Activated CD8-positive, alpha-beta memory T cell treated with anti-CD3 and anti-CD28 coated beads, Interleukin-2, amount 10 ng/mL, durations not matched to agents 7 days and 5 days (primary cell): ENCODE measurements around the gene ZNF292. TPM values are rescaled to one million over a fixed set of nuclear protein-coding genes. Genes with fewer than 3 reads are reported as not detected.
"Not testable (repeated sequence)": the region's sequence is repeated elsewhere in the genome, so short reads cannot be mapped to it uniquely, and the experiment has no call there.

Experiments used
- ATAC-seq: fragments of 150-1000 bp; cut with Tn5 transposase; one replicate; pipeline ENCODE4 v1.10.0; 2021; ENCODE audit warnings: moderate library complexity
- CTCF ChIA-PET: fragments of 350-600 bp; sonication (Branson Sonifier 250); formaldehyde crosslinking; loops from one replicate; lab custom pipeline; 2021; ENCODE audit warnings: antibody characterized with exemption; lab: Charles Lee
- DNase-seq: peaks from one replicate; pipeline ENCODE4 v3.0.0-alpha.2; 2020
- H3K27ac Mint-ChIP-seq: one replicate; pipeline ENCODE4 v1.8.0; 2021; ENCODE audit warnings: mild to moderate bottlenecking, mixed read lengths
- H3K27me3 Mint-ChIP-seq: one replicate; pipeline ENCODE4 v1.8.0; 2021; ENCODE audit warnings: mixed read lengths
- H3K36me3 Mint-ChIP-seq: one replicate; pipeline ENCODE4 v1.8.0; 2021; ENCODE audit warnings: mild to moderate bottlenecking, mixed read lengths
- H3K4me1 Mint-ChIP-seq: one replicate; pipeline ENCODE4 v1.8.0; 2021; ENCODE audit warnings: mixed read lengths
- H3K4me3 Mint-ChIP-seq: one replicate; pipeline ENCODE4 v1.8.0; 2021; ENCODE audit warnings: mild to moderate bottlenecking, moderate library complexity, mixed read lengths
- H3K9me3 Mint-ChIP-seq: one replicate; pipeline ENCODE4 v1.8.0; 2022; ENCODE audit warnings: low read depth, mixed read lengths
- total RNA-seq, 2 experiments: library from RNA; stranded (reverse); gene quantifications; one replicate each; pipeline ENCODE4 v1.2.3, GENCODE V29; 2021

The ZNF292 gene
- total RNA-seq, 2 experiments from 2014 or later = 47.9 to 58.5 TPM

DNA sequence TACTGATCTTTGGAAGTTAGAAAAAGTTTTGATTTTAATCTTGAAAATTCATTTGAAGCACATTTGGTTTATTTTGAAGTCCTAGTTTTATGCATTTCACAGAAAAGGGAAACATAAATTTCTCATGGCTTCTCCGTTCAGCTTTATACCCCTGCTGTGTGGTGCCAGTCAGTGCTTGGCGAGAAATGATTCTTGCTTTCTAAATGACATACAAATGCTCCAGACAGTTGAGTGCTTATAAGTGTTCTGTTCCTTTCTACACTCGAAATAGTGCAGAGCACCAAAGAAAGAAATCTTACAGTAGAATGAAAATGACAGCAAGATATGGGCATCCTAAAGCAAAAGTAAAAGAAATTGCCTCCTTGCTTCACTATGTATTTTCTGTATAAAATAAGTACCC, 9.0 kb upstream of the ZNF292 start:
- peaks cover 22% of the 10 kb centered on the region for H3K4me1 Mint-ChIP-seq
- H3K27me3 Mint-ChIP-seq = peaks cover 16% of the 10 kb centered on the region
- peaks cover 2% of the 10 kb centered on the region for H3K36me3 Mint-ChIP-seq
- H3K27ac Mint-ChIP-seq = peak overlapping the region; percentile 89
- H3K9me3 Mint-ChIP-seq = no peaks in the 10 kb centered on the region
- ATAC-seq (peak; percentile 74), DNase-seq (no peak)
- H3K4me3 Mint-ChIP-seq = peak overlapping the region; percentile 72
- CTCF ChIA-PET = interaction anchor here (0.9 to 1.2 kb wide), 2 partner anchors 10 to 66 kb away, joined by 3 to 4 read pairs; no protein-coding TSS in a partner anchor

DNA sequence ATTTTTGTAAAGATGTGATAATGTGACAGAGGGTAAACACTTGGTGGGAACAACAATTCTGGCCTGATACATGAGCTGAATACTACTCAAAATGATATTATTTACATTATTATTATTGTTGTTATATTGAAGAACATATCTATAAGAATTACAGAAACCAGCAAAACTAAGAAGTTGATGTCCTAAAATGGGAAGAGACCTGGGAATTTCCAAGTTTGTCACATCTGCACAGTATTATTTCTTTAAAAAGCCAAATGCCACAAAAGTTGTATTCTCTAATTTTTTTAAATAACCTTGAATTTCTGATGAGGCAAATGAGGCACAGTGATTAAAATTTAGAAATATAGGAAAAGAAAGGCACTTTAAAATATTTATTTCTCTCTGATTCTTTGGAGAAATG, 5.0 kb upstream of the ZNF292 start:
- H3K9me3 Mint-ChIP-seq = no peaks in the 10 kb centered on the region
- CTCF ChIA-PET = no interaction called here
- H3K4me1 Mint-ChIP-seq = peaks cover 44% of the 10 kb centered on the region
- no peak overlapping the region for H3K4me3 Mint-ChIP-seq
- H3K36me3 Mint-ChIP-seq = peaks cover 1% of the 10 kb centered on the region
- no peak overlapping the region for H3K27ac Mint-ChIP-seq
- DNase-seq (no peak), ATAC-seq (no peak)
- no peaks in the 10 kb centered on the region for H3K27me3 Mint-ChIP-seq

DNA sequence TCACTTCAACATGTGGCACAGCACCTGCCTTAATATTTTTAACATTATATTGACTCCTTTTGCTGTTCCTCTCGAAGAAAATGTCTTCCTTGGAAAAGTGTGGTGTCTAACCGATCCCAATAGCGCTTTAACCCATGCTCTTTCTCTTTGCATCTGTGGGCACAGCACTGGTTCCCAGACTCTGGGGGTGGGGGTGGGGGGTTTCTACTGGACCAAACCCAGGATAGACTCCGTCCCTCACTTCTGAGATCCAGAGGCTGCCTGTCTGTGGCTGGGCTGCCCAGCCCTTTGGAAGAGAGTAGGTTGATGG, 3.9 kb upstream of the ZNF292 start:
- peak overlapping the region; percentile 78 for H3K4me3 Mint-ChIP-seq
- H3K36me3 Mint-ChIP-seq = peaks cover 4% of the 10 kb centered on the region

DNA sequence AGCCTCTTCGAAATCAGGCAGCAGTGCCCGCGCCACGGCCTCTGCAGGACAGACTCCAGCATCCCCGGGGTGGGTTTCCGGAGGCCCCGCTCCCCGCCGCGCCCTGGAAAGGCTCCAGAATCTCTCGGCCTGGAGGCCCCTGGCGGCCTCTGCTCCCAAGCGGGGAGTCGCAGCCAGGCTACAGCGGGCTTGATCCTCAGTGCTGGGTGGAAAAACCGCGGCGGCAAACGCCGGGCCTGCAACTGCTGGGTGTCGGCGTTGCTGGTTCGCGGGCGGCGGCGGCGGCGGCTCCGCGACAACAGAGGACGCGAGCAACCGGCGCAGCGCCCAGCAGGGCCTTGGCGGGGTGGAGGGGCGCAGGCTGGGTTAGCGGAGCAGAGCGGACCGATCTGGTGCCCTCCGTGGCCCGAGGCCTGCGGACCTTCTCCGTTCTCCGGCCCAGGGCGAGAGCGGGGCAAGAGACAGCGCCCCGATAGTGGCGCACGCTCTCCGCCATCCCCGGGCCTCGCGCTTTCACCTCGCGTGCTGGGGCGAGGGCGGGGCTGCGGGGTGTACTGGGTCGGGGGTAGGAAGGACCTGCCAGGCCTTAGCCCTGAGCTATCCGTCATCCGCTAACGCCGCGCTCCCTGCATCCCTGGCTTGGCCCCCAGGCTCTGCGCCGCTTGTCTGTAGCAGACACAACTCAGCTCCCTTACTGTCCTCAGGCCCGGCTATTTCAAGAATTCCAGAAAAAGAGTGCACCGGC, 3.4 kb upstream of the ZNF292 start:
- Mint-ChIP-seq H3K4me1 (peaks cover 43% of the 10 kb centered on the region), H3K4me3 (peak overlapping the region; percentile 78), H3K36me3 (peaks cover 9% of the 10 kb centered on the region), H3K27ac (peak overlapping the region; percentile 98), H3K9me3 (no peaks in the 10 kb centered on the region), H3K27me3 (no peaks in the 10 kb centered on the region)
- DNase-seq (peak; percentile 84), ATAC-seq (peak; percentile 45)
- CTCF ChIA-PET = interaction anchor here (1.3 kb wide), 1 partner anchor 13 kb away, joined by 3 read pairs; no protein-coding TSS in a partner anchor

More for the DNA sequence above, 3.9 kb upstream of the ZNF292 start:
- Mint-ChIP-seq H3K27me3 (no peaks in the 10 kb centered on the region), H3K9me3 (no peaks in the 10 kb centered on the region), H3K4me1 (peaks cover 38% of the 10 kb centered on the region), H3K27ac (peak overlapping the region; percentile 98)
- ATAC-seq (no peak), DNase-seq (no peak)
- CTCF ChIA-PET = no interaction called here

DNA sequence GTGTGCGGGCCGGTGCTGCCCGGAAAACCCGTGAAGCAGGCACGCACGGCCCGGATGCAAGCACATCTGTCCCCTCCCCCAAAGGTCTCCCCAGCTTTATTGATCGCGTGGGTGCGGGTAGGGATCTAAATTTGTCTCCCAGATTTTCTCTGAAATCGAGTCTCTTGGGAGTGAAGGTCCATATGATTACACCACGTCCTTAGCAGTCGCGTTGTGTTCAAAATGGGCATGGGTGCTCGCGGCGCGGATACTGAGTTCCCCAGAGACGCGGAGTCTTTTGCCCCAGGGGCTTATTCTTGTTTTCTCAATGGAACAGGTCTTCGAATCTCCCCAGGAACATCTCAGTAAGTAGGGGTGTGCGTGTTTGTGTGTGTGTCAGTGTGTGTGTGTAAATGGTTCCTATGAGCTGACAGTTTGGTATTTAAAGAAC, 2.8 kb upstream of the ZNF292 start:
- peak overlapping the region; percentile 78 for H3K4me3 Mint-ChIP-seq
- H3K27me3 Mint-ChIP-seq = no peaks in the 10 kb centered on the region
- peak overlapping the region; percentile 98 for H3K27ac Mint-ChIP-seq
- no peak for DNase-seq
- no peak for ATAC-seq
- H3K36me3 Mint-ChIP-seq = peaks cover 10% of the 10 kb centered on the region
- H3K4me1 Mint-ChIP-seq = peaks cover 42% of the 10 kb centered on the region
- no peaks in the 10 kb centered on the region for H3K9me3 Mint-ChIP-seq
- CTCF ChIA-PET = interaction anchor here (1.3 kb wide), 1 partner anchor 13 kb away, joined by 3 read pairs; no protein-coding TSS in a partner anchor

DNA sequence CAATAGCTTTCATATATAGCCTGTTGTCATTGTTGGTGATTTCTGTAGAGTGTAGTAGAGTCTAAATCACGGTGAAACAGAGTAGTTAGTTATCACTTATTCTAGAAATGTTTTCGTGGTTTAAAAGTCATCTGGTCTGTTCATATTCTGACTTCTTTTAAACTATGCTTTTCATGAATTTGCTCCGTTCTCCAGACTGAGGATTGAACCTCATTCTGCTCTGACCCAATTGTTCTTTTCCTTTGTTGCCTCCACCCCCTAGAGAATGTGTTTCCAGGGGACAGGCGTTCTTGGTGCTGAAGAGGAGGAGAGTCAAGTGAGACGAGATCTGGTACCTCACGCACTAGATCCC, 748 bp upstream of the ZNF292 start:
- Mint-ChIP-seq H3K9me3 (no peaks in the 10 kb centered on the region), H3K36me3 (peaks cover 15% of the 10 kb centered on the region), H3K4me3 (peak overlapping the region; percentile 78), H3K27me3 (no peaks in the 10 kb centered on the region), H3K4me1 (peaks cover 47% of the 10 kb centered on the region), H3K27ac (peak overlapping the region; percentile 98)
- CTCF ChIA-PET = interaction anchor here (0.9 kb wide), 1 partner anchor 545 kb away, joined by 3 read pairs; no protein-coding TSS in a partner anchor
- ATAC-seq = no peak
- no peak for DNase-seq

DNA sequence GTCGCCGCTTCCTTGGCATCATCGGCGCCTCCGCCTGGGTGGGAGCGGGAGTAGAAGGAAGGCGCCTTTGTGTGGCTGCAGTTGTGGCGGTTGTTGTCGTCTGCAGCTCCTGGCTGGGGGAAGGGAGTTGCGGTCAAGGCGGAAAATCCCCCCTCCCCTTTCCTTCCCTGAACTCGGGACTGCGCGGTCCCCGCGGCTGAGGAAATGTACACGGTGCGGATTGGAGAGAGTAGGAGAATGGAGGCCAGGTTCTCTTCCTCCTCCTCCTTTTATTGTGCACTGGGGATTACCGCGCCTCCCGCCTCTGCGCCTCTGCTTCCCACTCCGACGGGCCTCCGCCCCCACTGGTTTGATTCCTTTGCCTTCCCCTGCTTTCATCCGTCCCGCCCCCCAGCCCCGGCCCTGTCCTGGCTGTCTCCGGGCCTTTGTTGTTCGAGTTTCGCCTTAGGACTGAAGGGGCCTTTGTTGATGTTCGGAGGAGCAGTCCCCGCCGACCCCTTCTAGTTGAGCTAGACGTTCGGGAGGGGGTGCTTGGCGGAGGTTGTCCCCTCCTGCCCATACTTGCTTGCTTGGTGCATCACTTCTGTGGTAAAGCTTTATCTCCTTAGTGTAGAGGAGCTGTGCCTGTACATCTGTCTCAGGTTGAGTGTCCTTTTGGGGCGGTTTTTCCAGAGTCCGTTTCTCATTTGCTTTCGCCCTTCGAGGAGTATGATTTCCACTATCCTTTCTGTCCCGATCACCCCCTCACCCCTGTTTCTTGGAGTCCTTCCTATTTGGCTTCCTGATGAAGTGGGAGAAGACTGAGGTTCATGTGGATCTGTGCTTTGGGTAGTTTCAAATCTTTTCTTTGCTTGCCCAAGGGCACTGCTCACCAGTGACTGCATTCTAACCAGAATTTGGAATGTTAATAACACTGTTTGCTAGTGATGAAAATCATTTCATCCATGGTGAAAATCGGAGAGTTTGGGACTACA, 764 bp downstream of the ZNF292 start:
- Mint-ChIP-seq H3K27me3 (no peaks in the 10 kb centered on the region), H3K9me3 (no peaks in the 10 kb centered on the region), H3K36me3 (peaks cover 17% of the 10 kb centered on the region), H3K4me3 (peak overlapping the region; percentile 78), H3K4me1 (peaks cover 51% of the 10 kb centered on the region), H3K27ac (peak overlapping the region; percentile 98)
- CTCF ChIA-PET = interaction anchor here (1.0 to 1.6 kb wide), 6 partner anchors 8 to 48 kb away, joined by 3 to 4 read pairs (median 4); no protein-coding TSS in a partner anchor
- ATAC-seq (peak; percentile 2), DNase-seq (peak; percentile 70)

DNA sequence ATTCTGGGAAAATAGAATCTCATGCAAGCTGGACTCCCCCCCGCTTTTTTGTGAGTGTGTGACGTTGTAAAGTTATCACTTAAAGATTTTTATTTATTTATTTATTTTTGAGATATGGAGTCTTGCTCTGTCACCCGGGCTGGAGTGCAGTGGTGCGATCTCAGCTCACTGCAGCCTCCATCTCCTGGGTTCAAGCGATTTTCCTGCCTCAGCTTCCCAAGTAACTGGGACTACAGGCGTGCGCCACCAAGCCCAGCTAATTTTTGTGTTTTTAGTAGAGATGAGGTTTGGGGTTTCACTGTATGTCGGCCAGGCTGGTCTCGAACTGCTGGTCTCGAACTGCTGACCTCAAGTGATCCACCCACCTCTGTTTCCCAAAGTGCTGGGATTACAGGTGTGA, 2.2 kb downstream of the ZNF292 start:
- not testable (repeated sequence) for H3K9me3 Mint-ChIP-seq, ATAC-seq, DNase-seq, H3K27ac Mint-ChIP-seq, H3K27me3 Mint-ChIP-seq
- Mint-ChIP-seq H3K4me1 (peaks cover 53% of the 10 kb centered on the region), H3K36me3 (peaks cover 20% of the 10 kb centered on the region), H3K4me3 (peak overlapping the region; percentile 48)
- CTCF ChIA-PET = interaction anchor here (1.4 kb wide), 1 partner anchor 14 kb away, joined by 4 read pairs; no protein-coding TSS in a partner anchor

DNA sequence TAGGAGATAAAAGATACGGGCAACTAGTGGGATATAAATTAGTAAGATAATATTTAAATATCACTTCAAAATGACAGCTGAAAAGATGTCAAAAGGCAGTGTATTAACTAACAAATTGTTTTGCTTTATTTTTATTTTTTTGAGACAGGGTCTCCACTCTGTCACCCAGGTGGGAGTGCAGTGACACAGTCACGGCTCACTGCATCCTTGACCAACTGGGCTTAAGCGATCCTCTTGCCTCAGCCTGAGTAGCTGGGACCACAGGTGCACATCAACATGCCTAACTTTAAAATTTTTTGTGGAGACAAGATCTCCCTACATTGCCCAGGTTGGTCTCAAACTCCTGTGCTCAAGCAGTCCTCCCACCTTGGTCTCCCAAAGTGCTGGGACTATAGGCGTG, 5.9 kb downstream of the ZNF292 start:
- Mint-ChIP-seq H3K27me3 (no peaks in the 10 kb centered on the region), H3K4me1 (peaks cover 60% of the 10 kb centered on the region), H3K27ac (no peak overlapping the region), H3K4me3 (no peak overlapping the region), H3K36me3 (peaks cover 25% of the 10 kb centered on the region), H3K9me3 (no peaks in the 10 kb centered on the region)
- CTCF ChIA-PET = no interaction called here
- DNase-seq (no peak), ATAC-seq (no peak)

DNA sequence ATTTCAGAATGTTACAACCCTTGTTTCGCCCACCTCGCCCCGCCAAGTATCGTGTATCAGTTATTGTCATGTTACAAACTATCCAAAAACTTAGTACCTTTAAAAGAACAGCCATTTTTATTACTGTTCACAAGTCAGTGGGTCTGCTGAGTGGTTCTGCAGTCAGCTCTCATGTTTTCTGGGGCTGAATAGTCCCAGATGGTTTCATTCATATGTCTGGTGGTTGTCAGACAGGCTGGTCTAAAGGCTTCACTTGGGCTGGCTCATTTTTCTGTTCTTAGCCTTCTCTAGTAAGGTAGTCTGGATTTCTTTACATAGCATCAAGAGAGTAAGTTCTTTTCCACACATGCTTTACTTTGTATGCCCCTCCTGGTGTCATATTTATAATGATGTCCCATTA, 8.6 kb downstream of the ZNF292 start:
- H3K27me3 Mint-ChIP-seq = no peaks in the 10 kb centered on the region
- H3K36me3 Mint-ChIP-seq = peaks cover 13% of the 10 kb centered on the region
- no peak for ATAC-seq
- H3K9me3 Mint-ChIP-seq = no peaks in the 10 kb centered on the region
- H3K27ac Mint-ChIP-seq = no peak overlapping the region
- peaks cover 54% of the 10 kb centered on the region for H3K4me1 Mint-ChIP-seq
- CTCF ChIA-PET = interaction anchor here (1.0 kb wide), 1 partner anchor 9 kb away, joined by 3 read pairs; no protein-coding TSS in a partner anchor
- DNase-seq = no peak
- no peak overlapping the region for H3K4me3 Mint-ChIP-seq

DNA sequence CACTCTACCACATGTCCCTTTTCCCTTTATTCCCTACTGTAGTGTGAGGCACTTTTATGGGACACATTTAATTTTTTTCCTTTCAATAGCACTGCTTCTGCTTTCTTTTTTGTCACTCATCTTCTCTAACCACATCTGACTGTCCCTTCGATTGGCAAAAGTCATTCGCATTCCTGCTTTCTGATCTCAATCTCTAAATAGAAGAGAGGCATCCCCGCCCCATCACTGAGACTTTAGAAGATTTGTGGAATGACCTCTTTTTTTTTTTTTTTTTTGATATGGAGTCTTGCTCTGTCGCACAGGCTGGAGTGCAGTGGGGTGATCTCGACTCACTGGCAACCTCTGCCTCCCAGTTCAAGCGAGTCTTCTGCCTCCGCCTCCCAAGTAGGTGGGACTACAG, 9.1 kb downstream of the ZNF292 start:
- no peak for DNase-seq
- Mint-ChIP-seq H3K9me3 (no peaks in the 10 kb centered on the region), H3K4me3 (no peak overlapping the region), H3K27me3 (no peaks in the 10 kb centered on the region), H3K4me1 (peaks cover 55% of the 10 kb centered on the region), H3K27ac (no peak overlapping the region), H3K36me3 (peaks cover 13% of the 10 kb centered on the region)
- CTCF ChIA-PET = interaction anchor here (1.0 kb wide), 1 partner anchor 9 kb away, joined by 3 read pairs; no protein-coding TSS in a partner anchor
- no peak for ATAC-seq

DNA sequence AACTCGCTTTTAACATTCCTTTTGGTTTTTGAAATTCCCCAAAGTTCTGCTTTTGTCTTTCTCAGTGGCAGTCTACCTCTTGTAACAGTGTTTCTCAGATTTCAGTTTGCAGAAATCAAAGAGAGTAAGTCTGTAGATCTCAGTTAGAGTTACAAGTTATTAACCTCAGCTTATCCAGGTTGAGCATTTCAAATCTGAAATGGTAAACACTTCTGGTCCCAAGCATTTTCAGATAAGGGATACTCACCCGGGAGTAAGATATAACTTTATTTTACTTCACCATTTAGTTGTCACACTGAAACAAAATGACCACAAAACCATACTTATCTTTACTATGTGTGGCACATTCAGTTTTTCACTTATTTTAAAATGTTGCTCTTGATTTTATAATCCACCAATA, 9.8 kb downstream of the ZNF292 start:
- peaks cover 52% of the 10 kb centered on the region for H3K4me1 Mint-ChIP-seq
- no peaks in the 10 kb centered on the region for H3K9me3 Mint-ChIP-seq
- ATAC-seq = no peak
- no peak for DNase-seq
- H3K27me3 Mint-ChIP-seq = no peaks in the 10 kb centered on the region
- CTCF ChIA-PET = no interaction called here
- H3K4me3 Mint-ChIP-seq = no peak overlapping the region
- no peak overlapping the region for H3K27ac Mint-ChIP-seq
- H3K36me3 Mint-ChIP-seq = peaks cover 14% of the 10 kb centered on the region

DNA sequence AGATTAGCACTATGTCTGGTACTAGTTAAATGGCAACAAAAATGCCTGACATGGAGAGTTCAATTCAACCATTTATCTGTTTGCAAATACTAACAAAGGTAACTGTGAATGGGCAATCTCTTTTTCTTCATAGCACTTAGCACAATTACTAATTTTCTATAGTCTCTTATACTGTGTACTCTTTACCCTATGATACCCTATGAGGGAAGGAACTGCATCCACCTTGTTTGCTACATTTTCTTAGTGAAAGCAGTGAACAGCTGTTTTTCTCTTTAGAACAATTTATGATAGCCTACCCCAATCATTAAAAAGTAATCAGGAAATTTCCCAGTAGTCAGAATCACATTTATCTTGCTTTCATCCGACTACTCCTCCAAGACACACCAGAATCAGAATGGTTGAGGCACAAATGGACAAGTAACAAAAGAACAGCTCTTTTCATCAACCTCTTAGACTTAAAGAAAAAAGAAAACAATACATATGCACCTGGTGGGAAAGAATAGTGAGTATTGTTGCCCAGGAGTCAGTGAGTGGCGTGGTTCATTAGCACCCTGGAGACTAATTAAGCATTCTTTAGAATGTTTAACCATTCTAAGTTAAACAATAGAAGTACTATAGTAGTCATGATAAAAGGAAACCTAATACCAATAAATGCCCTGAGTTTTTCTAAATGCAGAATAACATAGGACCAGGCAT, 16.7 kb downstream of the ZNF292 start:
- no peak for ATAC-seq
- H3K27ac Mint-ChIP-seq = no peak overlapping the region
- peaks cover 44% of the 10 kb centered on the region for H3K4me1 Mint-ChIP-seq

More for the DNA sequence above, 16.7 kb downstream of the ZNF292 start:
- peaks cover 24% of the 10 kb centered on the region for H3K36me3 Mint-ChIP-seq
- no peak overlapping the region for H3K4me3 Mint-ChIP-seq
- H3K9me3 Mint-ChIP-seq = no peaks in the 10 kb centered on the region
- H3K27me3 Mint-ChIP-seq = no peaks in the 10 kb centered on the region
- no peak for DNase-seq
- CTCF ChIA-PET = interaction anchor here (0.9 kb wide), 1 partner anchor 33 kb away, joined by 4 read pairs; no protein-coding TSS in a partner anchor
